ENCODE results near the gene DLEC1.

Gene DLEC1

GRCh38 chr3:38107911-38108648, 69.1 kb downstream of the DLEC1 start:
- H3K4me3 ChIP-seq (ENCODE audit: low read depth, low read length): no peak overlapping the region

- no peak overlapping the region for H3K4me3 ChIP-seq (ENCODE audit: low read depth, low read length)
Measured at GRCh38 chr3:38108649-38109579, 69.9 kb downstream of the DLEC1 start.

DNA sequence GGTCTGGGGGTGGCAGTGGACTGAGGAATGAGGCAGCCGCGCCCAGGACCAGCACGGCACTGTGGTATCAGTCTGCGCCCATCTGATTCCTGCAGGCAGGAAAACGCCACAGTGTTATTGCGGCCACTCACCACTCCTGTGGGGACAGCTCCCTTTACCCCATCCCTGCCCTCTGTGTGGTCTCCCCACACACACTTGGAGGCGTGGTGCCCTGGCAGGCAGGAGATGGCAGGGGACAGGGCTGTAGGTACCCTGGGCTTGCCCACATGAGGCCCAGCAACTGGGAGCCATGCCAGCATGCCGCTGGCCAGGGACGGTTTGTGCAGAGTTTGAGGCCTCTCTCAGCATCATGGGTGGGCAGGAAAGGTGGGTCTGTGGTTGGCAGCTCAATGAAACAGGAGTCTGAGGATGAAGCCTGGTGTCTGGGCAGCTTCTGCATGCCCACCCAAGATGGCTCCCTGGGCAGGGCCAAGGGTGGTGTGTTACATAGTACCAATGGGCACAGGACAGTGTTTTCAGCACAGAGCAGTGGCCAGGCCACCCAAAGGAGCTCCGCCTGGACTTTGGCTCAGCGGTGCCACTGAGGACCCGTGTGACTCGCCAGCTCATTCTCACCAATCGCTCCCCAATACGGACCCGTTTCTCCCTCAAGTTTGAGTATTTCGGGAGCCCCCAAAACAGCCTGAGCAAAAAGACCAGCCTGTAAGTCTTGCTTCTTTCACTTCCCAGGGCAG, 70.7 kb downstream of the DLEC1 start:
- no peak overlapping the region for H3K4me3 ChIP-seq (ENCODE audit: low read depth, low read length)

DNA sequence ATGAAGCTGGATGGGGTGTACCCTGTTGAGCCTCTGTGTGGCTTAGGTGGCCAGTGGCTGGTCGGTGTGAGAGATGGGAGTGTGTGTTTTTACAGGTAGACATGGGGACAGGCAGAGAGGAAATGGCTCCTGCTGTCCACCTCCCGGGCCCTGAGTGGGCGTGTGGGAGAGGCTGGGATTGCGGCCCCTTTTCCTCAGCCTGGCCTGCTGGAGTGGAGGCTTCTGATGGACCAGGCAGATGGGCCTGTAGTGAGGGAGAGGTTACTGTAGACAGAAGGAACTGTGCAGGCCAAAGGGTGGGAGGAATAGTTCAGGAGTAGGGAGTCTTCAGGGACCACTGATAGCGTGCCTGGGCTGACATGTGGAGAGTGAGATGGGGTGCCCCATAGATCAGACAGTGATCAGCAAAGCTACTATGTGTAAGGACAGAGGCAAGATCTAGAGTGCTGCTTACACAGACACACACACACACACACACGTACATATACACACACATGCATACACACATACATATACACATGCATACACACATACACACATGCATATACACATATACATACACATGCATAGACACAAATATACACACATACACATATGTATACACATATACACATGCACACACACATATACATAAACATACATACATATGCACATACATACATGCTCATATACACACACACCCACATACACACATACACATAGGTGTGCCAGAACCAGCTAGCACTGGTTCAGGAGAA, 71.5 kb downstream of the DLEC1 start:
- H3K4me3 ChIP-seq (ENCODE audit: low read depth, low read length): no peak overlapping the region

DNA sequence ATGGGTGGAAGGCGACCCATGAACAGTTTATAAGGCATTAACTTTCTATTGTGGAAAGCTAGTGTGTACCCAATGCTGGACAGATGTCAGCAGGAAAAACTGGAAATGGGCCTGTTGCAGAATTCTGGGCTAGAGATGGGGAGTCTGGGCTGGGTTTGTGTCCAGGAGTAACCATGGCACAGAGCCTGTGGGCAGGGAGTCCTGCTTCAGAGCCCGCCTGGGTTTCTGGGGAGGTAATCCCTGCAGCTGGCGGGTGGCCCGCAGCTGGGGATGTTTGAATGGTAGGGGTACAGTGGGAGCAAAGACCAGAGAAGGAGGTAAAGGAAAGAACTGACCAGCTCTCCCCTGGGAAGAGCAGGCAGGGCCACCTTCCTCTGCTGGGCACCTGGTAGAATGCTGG, 72.2 kb downstream of the DLEC1 start:
- H3K4me3 ChIP-seq (ENCODE audit: low read depth, low read length): no peak overlapping the region

- H3K4me3 ChIP-seq (ENCODE audit: low read depth, low read length): no peak overlapping the region
Measured at GRCh38 chr3:38111696-38112377, 72.8 kb downstream of the DLEC1 start.

DNA sequence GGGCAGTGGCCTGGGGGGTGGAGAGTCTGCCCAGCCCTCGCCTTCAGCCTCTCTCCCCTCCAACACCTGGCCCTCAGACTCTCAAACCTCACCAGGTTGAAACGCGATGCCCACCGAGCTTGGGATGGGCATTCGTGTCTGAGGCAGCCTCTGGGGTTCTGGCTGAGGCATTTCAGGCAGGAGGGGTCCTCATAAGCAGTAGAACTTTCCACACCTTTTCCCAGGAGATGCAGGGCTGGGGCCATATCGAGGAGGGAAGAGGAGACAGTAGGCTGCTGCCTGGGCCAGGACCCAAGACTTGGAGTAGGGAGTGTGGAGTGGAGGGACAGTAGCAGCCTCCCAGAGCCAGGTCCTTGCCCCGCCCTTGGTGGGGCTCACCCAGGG, 73.4 kb downstream of the DLEC1 start:
- H3K4me3 ChIP-seq (ENCODE audit: low read depth, low read length): no peak overlapping the region

- no peak overlapping the region for H3K4me3 ChIP-seq (ENCODE audit: low read depth, low read length)
Measured at GRCh38 chr3:38114052-38114874, 75.3 kb downstream of the DLEC1 start.

DNA sequence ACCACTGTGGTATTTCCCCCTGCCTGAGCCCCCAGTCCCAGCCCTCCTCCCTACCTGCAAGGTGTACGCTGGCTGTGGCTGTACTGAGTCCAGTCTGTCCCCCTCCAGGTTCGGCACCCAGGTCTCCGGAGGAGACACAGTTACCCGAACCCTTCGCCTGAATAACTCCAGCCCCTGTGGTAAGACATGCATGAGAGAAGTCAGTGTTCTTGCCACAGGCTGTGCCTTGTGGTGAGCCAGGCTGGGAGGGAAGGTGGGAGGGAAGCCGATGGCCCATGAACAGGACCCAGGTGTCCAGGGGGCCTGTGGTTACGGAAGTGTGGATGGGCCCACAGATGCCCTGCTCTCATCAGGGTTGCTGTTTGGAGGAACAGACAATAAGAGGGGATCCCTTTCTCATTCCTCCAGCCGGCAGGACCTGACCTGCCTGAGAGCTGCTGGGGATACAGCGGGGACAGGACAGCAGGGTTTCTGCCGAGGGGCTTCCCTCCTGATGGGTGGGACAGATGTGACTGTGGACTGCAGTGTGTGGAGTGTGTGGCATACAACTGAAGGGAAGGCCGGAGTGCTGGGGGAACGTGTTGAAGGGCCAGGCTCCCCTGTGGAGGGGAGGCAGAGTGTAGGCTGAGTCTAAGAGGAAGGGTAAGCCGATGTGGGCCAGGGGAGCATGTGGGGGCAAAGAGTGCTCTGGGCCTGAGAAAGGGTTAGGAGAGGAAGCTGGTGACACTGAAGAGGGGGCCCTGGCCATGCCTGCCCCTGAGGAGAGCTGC, 76.1 kb downstream of the DLEC1 start:
- no peak overlapping the region for H3K4me3 ChIP-seq (ENCODE audit: low read depth, low read length)

DNA sequence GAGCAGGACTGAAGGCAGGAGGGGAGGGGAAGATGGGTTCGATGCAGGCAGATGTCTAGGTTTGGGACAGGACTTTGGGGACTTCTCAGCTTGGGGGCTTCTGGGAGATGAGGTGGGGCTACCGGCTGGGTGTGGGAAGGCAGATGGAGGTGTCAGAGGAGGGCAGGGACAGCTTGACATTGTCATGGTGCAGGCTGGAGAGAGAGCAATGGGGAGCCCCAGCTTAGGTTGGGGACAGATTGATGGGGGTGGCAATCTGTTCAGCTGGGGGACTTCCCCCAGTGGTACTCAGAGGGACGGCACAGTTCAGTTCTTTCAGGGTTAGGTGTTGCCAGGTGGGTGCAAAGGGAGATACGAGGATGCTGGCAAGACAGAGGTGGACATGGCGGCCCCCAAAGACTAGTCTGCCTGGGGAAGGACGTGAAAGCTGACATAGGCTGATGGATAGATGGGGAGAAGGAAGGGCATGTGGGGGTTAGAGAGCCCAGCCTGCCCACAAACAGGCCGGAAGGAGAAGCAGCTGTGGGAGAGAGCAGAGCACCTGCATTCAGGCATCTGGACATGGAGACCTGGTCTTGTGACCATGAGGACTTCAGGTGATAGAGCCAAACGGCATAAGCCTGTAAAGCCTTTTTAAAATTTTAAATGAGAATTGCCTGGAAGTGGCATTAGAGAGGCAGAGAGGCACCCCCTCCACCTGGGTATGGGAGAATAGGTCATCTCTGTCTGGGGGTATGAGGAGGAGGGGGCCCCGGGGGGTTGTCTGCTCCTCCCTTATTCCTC, 76.8 kb downstream of the DLEC1 start:
- H3K4me3 ChIP-seq (ENCODE audit: low read depth, low read length): no peak overlapping the region

- no peak overlapping the region for H3K4me3 ChIP-seq (ENCODE audit: low read depth, low read length)
Measured at GRCh38 chr3:38116471-38117162, 77.6 kb downstream of the DLEC1 start.

DNA sequence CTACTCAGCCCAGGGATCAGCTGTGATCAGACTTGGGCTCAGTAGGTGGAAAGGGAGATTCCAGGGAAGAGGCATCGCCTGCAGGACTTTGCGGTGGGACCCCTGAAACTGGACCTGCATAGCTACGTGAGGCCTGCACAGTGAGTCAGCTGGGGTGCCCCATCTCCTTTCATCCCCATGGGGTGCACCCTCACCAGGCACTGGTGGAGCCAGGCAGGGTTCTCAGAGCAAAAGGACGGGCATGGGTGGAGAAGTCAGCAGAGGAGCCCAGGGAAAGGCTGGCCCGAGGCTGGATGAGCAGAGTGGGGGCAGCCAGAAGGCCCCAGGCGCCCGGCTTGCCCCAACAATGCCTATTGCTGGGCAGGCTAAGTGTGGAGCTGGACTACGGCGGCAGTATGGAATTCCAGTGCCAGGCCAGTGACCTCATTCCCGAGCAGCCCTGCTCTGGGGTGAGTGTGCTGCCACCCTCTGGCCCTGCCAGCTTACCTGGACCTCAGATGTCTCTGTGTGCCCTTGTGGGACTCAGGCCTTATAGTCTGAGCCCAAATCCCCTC, 78.2 kb downstream of the DLEC1 start:
- H3K4me3 ChIP-seq (ENCODE audit: low read depth, low read length): no peak overlapping the region

GRCh38 chr3:38117748-38118420, 78.9 kb downstream of the DLEC1 start:
- H3K4me3 ChIP-seq (ENCODE audit: low read depth, low read length): no peak overlapping the region

DNA sequence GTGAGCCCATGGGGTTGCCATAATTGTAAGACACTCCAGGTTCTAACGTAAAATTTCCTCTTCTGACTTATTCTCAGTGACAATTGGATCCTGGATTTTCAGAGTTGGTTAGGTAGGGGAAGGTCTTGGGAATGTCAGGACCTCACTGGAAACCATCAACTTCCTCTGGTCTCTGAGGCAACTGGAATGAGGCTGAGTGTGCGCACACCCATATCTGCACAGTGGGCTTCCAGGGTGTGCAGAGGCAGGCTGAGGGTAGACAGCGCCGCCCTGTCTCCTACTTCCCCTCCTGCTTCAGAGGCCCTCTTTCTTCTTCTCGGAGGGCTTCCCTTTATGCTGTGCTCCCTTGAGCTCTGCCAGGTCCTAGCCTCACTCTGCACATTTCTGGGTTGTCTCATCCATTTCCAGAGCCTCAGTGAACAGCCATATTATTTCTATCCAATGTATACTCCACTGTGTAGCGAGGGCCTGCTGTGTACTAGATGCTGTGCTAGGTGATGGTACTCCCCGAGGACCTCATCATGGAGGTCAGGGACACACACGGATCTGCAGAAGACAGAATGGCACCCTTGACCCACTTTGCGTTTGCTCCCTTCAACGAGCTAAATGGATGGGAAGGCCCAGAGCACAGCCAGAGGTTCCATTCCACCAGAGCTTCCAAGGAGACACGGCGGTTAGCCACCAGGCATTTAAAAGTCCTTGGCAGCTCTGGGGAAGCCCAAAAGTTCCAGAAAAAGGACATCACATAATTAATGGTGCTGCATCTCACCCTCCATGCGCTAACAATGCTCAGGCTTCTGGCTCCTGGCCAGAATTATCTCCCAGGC, 79.6 kb downstream of the DLEC1 start:
- no peak overlapping the region for H3K4me3 ChIP-seq (ENCODE audit: low read depth, low read length)

GRCh38 chr3:38119248-38119544, 80.2 kb downstream of the DLEC1 start:
- no peak overlapping the region for H3K4me3 ChIP-seq (ENCODE audit: low read depth, low read length)
